SK-N-SH (cell line): Measurements from ENCODE around the gene CRTC2. TPM values are rescaled to one million over a fixed set of nuclear protein-coding genes. Genes with fewer than 3 reads are reported as not detected.

Source experiments
- CHD2 ChIP-seq: fragments of 150-350 bp; IDR thresholded peaks from 2 replicates; pipeline ENCODE4 v1.6.1; 2018; ENCODE audit warnings: low read length; ENCODE audit not compliant: partially characterized antibody
- ELF1 ChIP-seq: IDR thresholded peaks from 2 replicates; pipeline ENCODE4 v1.4.0; 2012
- FOSL2 ChIP-seq: IDR thresholded peaks from 2 replicates; pipeline ENCODE4 v1.4.0; 2012; ENCODE audit warnings: low read depth, mild to moderate bottlenecking, moderate library complexity, borderline replicate concordance
- FOXJ3 ChIP-seq: sonication (generic); formaldehyde crosslinking; IDR thresholded peaks from 2 replicates; pipeline ENCODE4 v1.5.1; 2020; ENCODE audit warnings: mild to moderate bottlenecking, missing genetic modification reagents
- GABPA ChIP-seq: IDR thresholded peaks from 2 replicates; pipeline ENCODE4 v1.4.0; 2012; ENCODE audit warnings: low read depth, mild to moderate bottlenecking
- GATA2 ChIP-seq: sonication (generic); formaldehyde crosslinking; IDR thresholded peaks from 2 replicates; pipeline ENCODE4 v1.5.0; 2020; ENCODE audit warnings: mild to moderate bottlenecking, missing genetic modification reagents
- JUND ChIP-seq: IDR thresholded peaks from 2 replicates; pipeline ENCODE4 v1.4.0; 2012
- MXI1 ChIP-seq: IDR thresholded peaks from 2 replicates; pipeline ENCODE4 v1.6.1; 2012; ENCODE audit warnings: mild to moderate bottlenecking, low read depth, low read length, improper control_type of control experiment
- NRF1 ChIP-seq: IDR thresholded peaks from 2 replicates; pipeline ENCODE4 v1.6.1; 2012; ENCODE audit warnings: low read depth, mild to moderate bottlenecking, low read length
- PBX3 ChIP-seq: IDR thresholded peaks from 2 replicates; pipeline ENCODE4; 2012
- POLR2AphosphoS5 ChIP-seq: IDR thresholded peaks from 2 replicates; pipeline ENCODE4 v1.6.1; 2012; ENCODE audit warnings: low read depth, low read length
- RAD21 ChIP-seq: IDR thresholded peaks from 2 replicates; pipeline ENCODE4 v1.6.1; 2012; ENCODE audit warnings: mild to moderate bottlenecking, low read length
- RFX5 ChIP-seq: IDR thresholded peaks from 2 replicates; pipeline ENCODE4 v1.6.1; 2012; ENCODE audit warnings: mild to moderate bottlenecking, improper control_type of control experiment, low read length
- SIN3A ChIP-seq: IDR thresholded peaks from 2 replicates; pipeline ENCODE4 v1.6.1; 2012; ENCODE audit warnings: low read depth, mild to moderate bottlenecking, low read length, moderate library complexity, borderline replicate concordance
- TCF12 ChIP-seq: IDR thresholded peaks from 2 replicates; pipeline ENCODE4 v1.4.0; 2012
- USF1 ChIP-seq: IDR thresholded peaks from 2 replicates; pipeline ENCODE4 v1.4.0; 2012; ENCODE audit warnings: low read depth, borderline replicate concordance
- YY1 ChIP-seq: IDR thresholded peaks from 2 replicates; pipeline ENCODE4 v1.4.0; 2012; ENCODE audit warnings: low read depth, mild to moderate bottlenecking
- polyA plus RNA-seq, 3 experiments: library from polyadenylated mRNA; depleted of rRNA; stranded (reverse); fragments of >200 nt; gene quantifications; 2 replicates each; pipeline ENCODE4 v1.2.3, GENCODE V29; 2012
- TF ChIP-seq, protein P1 (sequence below): IDR thresholded peaks from 2 replicates; pipeline ENCODE4 v1.6.1; 2012; ENCODE audit warnings: mild to moderate bottlenecking, low read depth, low read length, moderate library complexity
- TF ChIP-seq, protein P2 (sequence below): IDR thresholded peaks from 2 replicates; pipeline ENCODE4 v1.4.0; 2012; ENCODE audit warnings: low read depth, borderline replicate concordance

The CRTC2 gene
- polyA plus RNA-seq, 1 of the 3 experiments (the other 2 are of a cell fraction), result 25.5 TPM

DNA sequence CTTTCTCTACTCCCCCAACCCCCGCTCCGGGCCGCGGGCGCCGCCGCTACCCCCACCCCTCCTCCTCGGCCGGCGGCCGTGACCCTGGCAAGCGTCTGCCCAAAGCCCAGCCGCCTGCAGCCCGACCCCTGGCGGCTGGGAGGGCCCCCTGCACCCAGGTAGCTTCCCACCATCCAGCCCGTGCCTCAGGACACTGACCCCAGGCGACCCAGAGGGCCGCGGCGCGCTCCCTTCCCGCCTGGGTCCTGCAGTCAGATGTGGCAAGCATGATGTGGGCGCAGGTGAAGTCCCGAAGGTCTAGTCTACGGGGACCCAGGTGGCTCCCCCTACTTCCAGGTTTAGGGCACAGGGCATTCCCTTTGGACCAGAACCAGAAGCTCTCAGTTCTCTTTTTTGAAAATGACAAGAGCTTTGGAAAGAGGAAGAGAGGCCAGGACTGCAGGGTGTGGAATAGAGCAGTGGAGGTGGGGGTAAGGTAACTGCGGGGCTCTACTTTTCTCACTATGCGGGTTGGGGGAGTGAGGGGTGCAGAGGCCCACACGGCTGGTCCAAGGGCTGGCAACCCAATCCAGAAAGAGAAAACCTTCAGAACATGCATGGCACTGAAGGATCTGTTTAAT, 11.7 kb downstream of the CRTC2 start, which contains the start of gene DENND4B (continued):
- TF ChIP-seq, protein P1, sequence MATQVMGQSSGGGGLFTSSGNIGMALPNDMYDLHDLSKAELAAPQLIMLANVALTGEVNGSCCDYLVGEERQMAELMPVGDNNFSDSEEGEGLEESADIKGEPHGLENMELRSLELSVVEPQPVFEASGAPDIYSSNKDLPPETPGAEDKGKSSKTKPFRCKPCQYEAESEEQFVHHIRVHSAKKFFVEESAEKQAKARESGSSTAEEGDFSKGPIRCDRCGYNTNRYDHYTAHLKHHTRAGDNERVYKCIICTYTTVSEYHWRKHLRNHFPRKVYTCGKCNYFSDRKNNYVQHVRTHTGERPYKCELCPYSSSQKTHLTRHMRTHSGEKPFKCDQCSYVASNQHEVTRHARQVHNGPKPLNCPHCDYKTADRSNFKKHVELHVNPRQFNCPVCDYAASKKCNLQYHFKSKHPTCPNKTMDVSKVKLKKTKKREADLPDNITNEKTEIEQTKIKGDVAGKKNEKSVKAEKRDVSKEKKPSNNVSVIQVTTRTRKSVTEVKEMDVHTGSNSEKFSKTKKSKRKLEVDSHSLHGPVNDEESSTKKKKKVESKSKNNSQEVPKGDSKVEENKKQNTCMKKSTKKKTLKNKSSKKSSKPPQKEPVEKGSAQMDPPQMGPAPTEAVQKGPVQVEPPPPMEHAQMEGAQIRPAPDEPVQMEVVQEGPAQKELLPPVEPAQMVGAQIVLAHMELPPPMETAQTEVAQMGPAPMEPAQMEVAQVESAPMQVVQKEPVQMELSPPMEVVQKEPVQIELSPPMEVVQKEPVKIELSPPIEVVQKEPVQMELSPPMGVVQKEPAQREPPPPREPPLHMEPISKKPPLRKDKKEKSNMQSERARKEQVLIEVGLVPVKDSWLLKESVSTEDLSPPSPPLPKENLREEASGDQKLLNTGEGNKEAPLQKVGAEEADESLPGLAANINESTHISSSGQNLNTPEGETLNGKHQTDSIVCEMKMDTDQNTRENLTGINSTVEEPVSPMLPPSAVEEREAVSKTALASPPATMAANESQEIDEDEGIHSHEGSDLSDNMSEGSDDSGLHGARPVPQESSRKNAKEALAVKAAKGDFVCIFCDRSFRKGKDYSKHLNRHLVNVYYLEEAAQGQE, result 0 out of 2 replicates have a peak, but pooled peaks have one; percentile 19
- TF ChIP-seq CHD2 (peak; percentile 80), TCF12 (no peak), NRF1 (no peak), YY1 (peak; percentile 46; the same call in 1 of the 2 replicates), FOSL2 (no peak), USF1 (no peak), GATA2 (no peak), FOXJ3 (CRISPR knock-in tag) (no peak), POLR2AphosphoS5 (no peak), GABPA (no peak; the same call in 1 of the 2 replicates), RFX5 (no peak), ELF1 (no peak), PBX3 (no peak), SIN3A (peak; percentile 92; the same call in 1 of the 2 replicates), JUND (no peak; the same call in 1 of the 2 replicates), RAD21 (peak; percentile 62), MXI1 (no peak)
- TF ChIP-seq, protein P2, sequence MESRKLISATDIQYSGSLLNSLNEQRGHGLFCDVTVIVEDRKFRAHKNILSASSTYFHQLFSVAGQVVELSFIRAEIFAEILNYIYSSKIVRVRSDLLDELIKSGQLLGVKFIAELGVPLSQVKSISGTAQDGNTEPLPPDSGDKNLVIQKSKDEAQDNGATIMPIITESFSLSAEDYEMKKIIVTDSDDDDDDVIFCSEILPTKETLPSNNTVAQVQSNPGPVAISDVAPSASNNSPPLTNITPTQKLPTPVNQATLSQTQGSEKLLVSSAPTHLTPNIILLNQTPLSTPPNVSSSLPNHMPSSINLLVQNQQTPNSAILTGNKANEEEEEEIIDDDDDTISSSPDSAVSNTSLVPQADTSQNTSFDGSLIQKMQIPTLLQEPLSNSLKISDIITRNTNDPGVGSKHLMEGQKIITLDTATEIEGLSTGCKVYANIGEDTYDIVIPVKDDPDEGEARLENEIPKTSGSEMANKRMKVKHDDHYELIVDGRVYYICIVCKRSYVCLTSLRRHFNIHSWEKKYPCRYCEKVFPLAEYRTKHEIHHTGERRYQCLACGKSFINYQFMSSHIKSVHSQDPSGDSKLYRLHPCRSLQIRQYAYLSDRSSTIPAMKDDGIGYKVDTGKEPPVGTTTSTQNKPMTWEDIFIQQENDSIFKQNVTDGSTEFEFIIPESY, result no peak
